CD14-positive monocyte (primary cell): ENCODE measurements around the gene FBXO41. TPM values are rescaled to one million over a fixed set of nuclear protein-coding genes. Genes with fewer than 3 reads are reported as not detected.

Experiments
- DNase-seq, 3 donors: peaks; one replicate each; pipeline ENCODE4 v3.0.0-alpha.2; 2011 to 2022
- H2AFZ ChIP-seq: 2 replicates; pipeline ENCODE4 v1.6.0; 2012; ENCODE audit warnings: mild to moderate bottlenecking, low read depth, low read length, inconsistent platforms; ENCODE audit not compliant: insufficient read depth, poor library complexity, severe bottlenecking
- H3K27ac ChIP-seq, 2 donors: 1 replicate in 1 of 2; 2 replicates in 1 of 2; pipeline ENCODE4 v1.5.1; 2012 to 2013; ENCODE audit warnings: low read length in 2 of 2, control low read depth in 1 of 2, inconsistent platforms in 1 of 2, low read depth in 1 of 2, mild to moderate bottlenecking in 1 of 2
- H3K27me3 ChIP-seq, 2 donors: one replicate each; pipeline versions ENCODE4 v1.6.0 to v1.6.1; 2011 to 2013; ENCODE audit warnings: low read length in 2 of 2; ENCODE audit not compliant: control insufficient read depth in 2 of 2, insufficient read depth in 2 of 2
- H3K36me3 ChIP-seq, 2 donors: replicated peaks in 1 of 2; 1 replicate in 1 of 2; 2 replicates in 1 of 2; pipeline versions ENCODE4 v1.5.1 to v1.6.1; 2012 to 2013; ENCODE audit warnings: low read length in 2 of 2, control low read depth in 1 of 2, inconsistent platforms in 1 of 2, mild to moderate bottlenecking in 1 of 2; ENCODE audit not compliant: insufficient read depth in 2 of 2, control insufficient read depth in 1 of 2
- H3K4me1 ChIP-seq, 2 donors: 1 replicate in 1 of 2; 2 replicates in 1 of 2; pipeline versions ENCODE4 v1.5.1 to v1.6.1; 2012 to 2013; ENCODE audit warnings: low read length in 2 of 2, control low read depth in 1 of 2, inconsistent platforms in 1 of 2, mild to moderate bottlenecking in 1 of 2, moderate library complexity in 1 of 2; ENCODE audit not compliant: insufficient read depth in 2 of 2, control insufficient read depth in 1 of 2
- H3K4me2 ChIP-seq: replicated peaks from 2 replicates; pipeline ENCODE3; 2012; ENCODE audit warnings: low read length, moderate library complexity, mild to moderate bottlenecking; ENCODE audit not compliant: poor library complexity, severe bottlenecking; ENCODE audit errors: extremely low read depth
- H3K4me3 ChIP-seq, 3 experiments: fragments of 200-600 bp in 1 of 3; sonication (generic) in 1 of 3; replicated peaks in 1 of 3; 1 replicate in 2 of 3; 2 replicates in 1 of 3; pipeline ENCODE4 v1.5.1; 2011 to 2013; ENCODE audit warnings: low read length in 3 of 3, mild to moderate bottlenecking in 3 of 3, control low read depth in 2 of 3, low read depth in 2 of 3, inconsistent platforms in 1 of 3, moderate library complexity in 1 of 3
- H3K79me2 ChIP-seq: 2 replicates; pipeline ENCODE4 v1.6.0; 2012; ENCODE audit warnings: mild to moderate bottlenecking, control low read depth, inconsistent platforms, low read length, moderate library complexity; ENCODE audit not compliant: insufficient read depth
- H3K9ac ChIP-seq: 2 replicates; pipeline ENCODE4 v1.6.0; 2017; ENCODE audit warnings: low read length, mild to moderate bottlenecking; ENCODE audit not compliant: insufficient read depth, poor library complexity, severe bottlenecking
- H3K9me3 ChIP-seq, 2 donors: replicated peaks in 1 of 2; 1 replicate in 1 of 2; 2 replicates in 1 of 2; pipeline versions ENCODE4 v1.5.1 to v1.6.1; 2012 to 2013; ENCODE audit warnings: low read length in 2 of 2, control low read depth in 1 of 2; ENCODE audit not compliant: control insufficient read depth in 1 of 2, insufficient read depth in 1 of 2
- H4K20me1 ChIP-seq: 2 replicates; pipeline ENCODE4 v1.6.0; 2012; ENCODE audit warnings: mild to moderate bottlenecking, low read length, control low read depth, moderate library complexity; ENCODE audit not compliant: insufficient read depth
- H3K27ac Mint-ChIP-seq, 7 donors: one replicate each; pipeline ENCODE4 v1.8.0; 2020; ENCODE audit warnings: mild to moderate bottlenecking in 7 of 7, mixed read lengths in 7 of 7, moderate library complexity in 6 of 7, inconsistent platforms in 2 of 7
- H3K27me3 Mint-ChIP-seq, 3 donors: one replicate each; pipeline ENCODE4 v1.8.0; 2021 to 2022; ENCODE audit warnings: low read depth in 3 of 3, mild to moderate bottlenecking in 3 of 3, mixed read lengths in 3 of 3, moderate library complexity in 3 of 3, inconsistent platforms in 1 of 3
- H3K36me3 Mint-ChIP-seq, 2 donors: one replicate each; pipeline ENCODE4 v1.8.0; 2020; ENCODE audit warnings: mixed read lengths in 2 of 2, inconsistent platforms in 1 of 2, mild to moderate bottlenecking in 1 of 2
- H3K4me1 Mint-ChIP-seq: one replicate; pipeline ENCODE4 v1.8.0; 2020; ENCODE audit warnings: mild to moderate bottlenecking, mixed read lengths
- H3K4me3 Mint-ChIP-seq, 2 donors: one replicate each; pipeline ENCODE4 v1.8.0; 2020; ENCODE audit warnings: mild to moderate bottlenecking in 2 of 2, mixed read lengths in 2 of 2, moderate library complexity in 1 of 2
- H3K9me3 Mint-ChIP-seq, 7 donors: one replicate each; pipeline ENCODE4 v1.8.0; 2020 to 2022; ENCODE audit warnings: mixed read lengths in 7 of 7, mild to moderate bottlenecking in 6 of 7, moderate library complexity in 6 of 7, inconsistent platforms in 2 of 7
- WGBS: methylation state at CpG from one replicate; pipeline ENCODE4 v1.1.5; 2013; ENCODE audit warnings: missing lambda C conversion rate; ENCODE audit not compliant: insufficient coverage; 5-methylcytosine and 5-hydroxymethylcytosine counted together
- intact Hi-C, 2 donors: fragments of 100-400 bp; cut with micrococcal nuclease; formaldehyde crosslinking; loops; one replicate each; pipeline versions ENCODE4 v1.15.0 to v1.15.1; 2023
- polyA plus RNA-seq, 3 donors: library from polyadenylated mRNA; depleted of rRNA in 1 of 3; unstranded in 2 of 3; stranded (reverse) in 1 of 3; fragments of 300-500 nt in 2 of 3; fragments of >200 nt in 1 of 3; fragmentation: Illumina TruSeq in 2 of 3; gene quantifications; 1 replicate in 2 of 3; 2 replicates in 1 of 3; pipeline ENCODE4 v1.2.3, GENCODE V29; 2012 to 2021
- TF ChIP-seq, protein P1 (sequence below): fragments of 200-600 bp; IDR thresholded peaks from one replicate; pipeline ENCODE4 v1.8.0; 2022; ENCODE audit warnings: antibody characterized with exemption, mild to moderate bottlenecking

Gene FBXO41
- polyA plus RNA-seq, 3 donors, result 0.29 to 17.1 (median 0.52) TPM

DNA sequence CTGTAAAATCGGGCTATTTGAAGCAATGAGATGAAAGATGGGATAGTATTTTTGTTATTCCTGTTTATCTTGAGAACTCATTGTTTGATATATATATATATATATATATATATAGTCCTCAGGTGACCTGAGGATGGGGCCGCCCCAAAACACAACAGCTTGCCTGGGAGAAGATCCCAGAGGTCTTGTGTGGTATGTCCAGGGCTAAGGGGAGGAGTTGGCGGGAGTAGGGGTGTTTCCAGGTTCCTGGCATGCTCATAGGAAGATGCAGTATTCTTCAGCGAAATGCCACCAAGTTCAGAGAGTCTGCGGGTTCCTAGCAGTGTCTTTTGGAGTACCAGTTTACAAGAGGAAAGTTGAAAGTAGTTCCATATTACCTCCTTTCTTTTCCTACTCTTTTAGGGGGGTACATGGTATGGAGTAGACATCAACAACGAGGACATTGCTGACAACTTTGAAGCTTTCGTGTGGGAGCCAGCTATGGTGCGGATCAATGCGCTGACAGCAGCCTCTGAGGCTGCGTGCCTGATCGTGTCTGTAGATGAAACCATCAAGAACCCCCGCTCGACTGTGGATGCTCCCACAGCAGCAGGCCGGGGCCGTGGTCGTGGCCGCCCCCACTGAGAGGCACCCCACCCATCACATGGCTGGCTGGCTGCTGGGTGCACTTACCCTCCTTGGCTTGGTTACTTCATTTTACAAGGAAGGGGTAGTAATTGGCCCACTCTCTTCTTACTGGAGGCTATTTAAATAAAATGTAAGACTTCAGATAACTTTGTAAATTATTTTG, 31.8 kb downstream of the FBXO41 start:
- Histone ChIP-seq H3K36me3 (peaks cover 63 to 89% of the 10 kb centered on the region in 2 donors), H3K9me3 (no peaks in the 10 kb centered on the region), H3K4me3 (no peak overlapping the region), H3K4me2 (no peak overlapping the region), H2AFZ (no peak overlapping the region), H3K4me1 (peaks cover 0 to 8% of the 10 kb centered on the region in 2 donors), H3K9ac (no peak overlapping the region), H3K79me2 (no peaks in the 10 kb centered on the region), H4K20me1 (peaks cover 7% of the 10 kb centered on the region), H3K27ac (peak overlapping the region in 1 of 2 donors; percentile 52), H3K27me3 (no peaks in the 10 kb centered on the region)
- Mint-ChIP-seq H3K9me3 (no peaks in the 10 kb centered on the region), H3K36me3 (peaks cover 63 to 71% of the 10 kb centered on the region in 2 donors), H3K27ac (peak overlapping the region in 3 of 7 donors; percentile 33 to 69 (median 61)), H3K27me3 (peaks cover 0 to 1% (median 0%) of the 10 kb centered on the region in 3 donors), H3K4me3 (no peak overlapping the region), H3K4me1 (peaks cover 4% of the 10 kb centered on the region)
- TF ChIP-seq, protein P1, sequence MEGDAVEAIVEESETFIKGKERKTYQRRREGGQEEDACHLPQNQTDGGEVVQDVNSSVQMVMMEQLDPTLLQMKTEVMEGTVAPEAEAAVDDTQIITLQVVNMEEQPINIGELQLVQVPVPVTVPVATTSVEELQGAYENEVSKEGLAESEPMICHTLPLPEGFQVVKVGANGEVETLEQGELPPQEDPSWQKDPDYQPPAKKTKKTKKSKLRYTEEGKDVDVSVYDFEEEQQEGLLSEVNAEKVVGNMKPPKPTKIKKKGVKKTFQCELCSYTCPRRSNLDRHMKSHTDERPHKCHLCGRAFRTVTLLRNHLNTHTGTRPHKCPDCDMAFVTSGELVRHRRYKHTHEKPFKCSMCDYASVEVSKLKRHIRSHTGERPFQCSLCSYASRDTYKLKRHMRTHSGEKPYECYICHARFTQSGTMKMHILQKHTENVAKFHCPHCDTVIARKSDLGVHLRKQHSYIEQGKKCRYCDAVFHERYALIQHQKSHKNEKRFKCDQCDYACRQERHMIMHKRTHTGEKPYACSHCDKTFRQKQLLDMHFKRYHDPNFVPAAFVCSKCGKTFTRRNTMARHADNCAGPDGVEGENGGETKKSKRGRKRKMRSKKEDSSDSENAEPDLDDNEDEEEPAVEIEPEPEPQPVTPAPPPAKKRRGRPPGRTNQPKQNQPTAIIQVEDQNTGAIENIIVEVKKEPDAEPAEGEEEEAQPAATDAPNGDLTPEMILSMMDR, result no peak
- intact Hi-C loops, result no loop called here
- 88% methylated on average over 8 of the region's 17 CpGs for WGBS
- DNase-seq, result no peak

GRCh38 chr2:73250872-73251846, 33.1 kb downstream of the FBXO41 start:
- H3K27ac ChIP-seq, result no peak overlapping the region
- peaks cover 0 to 8% of the 10 kb centered on the region in 2 donors for H3K4me1 ChIP-seq
- no peak overlapping the region for H3K9ac ChIP-seq
- no peaks in the 10 kb centered on the region for H3K79me2 ChIP-seq
- Mint-ChIP-seq H3K27me3 (no peaks in the 10 kb centered on the region), H3K9me3 (no peaks in the 10 kb centered on the region), H3K27ac (peak overlapping the region in 6 of 7 donors; percentile 8 to 84 (median 42)), H3K4me1 (peaks cover 4% of the 10 kb centered on the region), H3K4me3 (no peak overlapping the region), H3K36me3 (peaks cover 76 to 84% of the 10 kb centered on the region in 2 donors)
- 99% methylated on average over 14 of the region's 17 CpGs for WGBS
- H3K27me3 ChIP-seq, result no peaks in the 10 kb centered on the region
- intact Hi-C loops, result no loop called here
- no peak overlapping the region for H2AFZ ChIP-seq
- H3K4me3 ChIP-seq, result no peak overlapping the region
- H3K36me3 ChIP-seq, result peaks cover 76 to 100% of the 10 kb centered on the region in 2 donors
- TF ChIP-seq, protein P1, result no peak
- H3K9me3 ChIP-seq, result no peaks in the 10 kb centered on the region
- H4K20me1 ChIP-seq, result peaks cover 17% of the 10 kb centered on the region
- H3K4me2 ChIP-seq, result no peak overlapping the region
- DNase-seq, result no peak
